ENCODE measurements around the gene POU3F1. TPM values are rescaled to one million over a fixed set of nuclear protein-coding genes. Genes with fewer than 3 reads are reported as not detected.
A peak's percentile ranks its signal among the peaks of the same experiment; 100 is the strongest.

POU3F1 gene
- polyA plus RNA-seq (2011; rRNA removed) (not detected in 2 replicates), polyA minus RNA-seq (2011; rRNA and poly(A)+ RNA removed) (not detected in 2 replicates)

GRCh38 chr1:38046333-38046883 is at the start of gene POU3F1:
POU3F1 (minus strand) TSS chr1:38046793; CDS start chr1:38046743, 50 bp downstream.
- peak within 1 kb of the TSS; percentile 49 for H3K4me3 ChIP-seq (ENCODE audit: low read depth, low read length)
- peaks cover 46% of the 10 kb centered on the region for H3K27me3 ChIP-seq (ENCODE audit: control insufficient read depth, insufficient read depth, low read length)
- no peak for TF ChIP-seq CTCF (IDR thresholded peaks at IDR 0.05; ENCODE audit: insufficient read depth, low read depth, low read length)
- no peaks in the 10 kb centered on the region for H3K36me3 ChIP-seq (ENCODE audit: control insufficient read depth, insufficient read depth, low read length)
- POLR2A ChIA-PET, result no interaction called here
- CTCF ChIA-PET, result interaction anchor here (1.2 kb wide), 1 partner anchor 9 kb away, joined by 3 read pairs; no protein-coding TSS in a partner anchor
- no peak for DNase-seq (ENCODE audit: low read depth)

GRCh38 chr1:38095454-38095931 is 48.9 kb upstream of the POU3F1 start:
- CTCF ChIA-PET, result interaction anchor here (1.1 to 1.5 kb wide), 3 partner anchors 10 to 12 kb away, joined by 3 to 4 read pairs (median 3); no protein-coding TSS in a partner anchor
- POLR2A ChIA-PET, result no interaction called here
- no peaks in the 10 kb centered on the region for H3K36me3 ChIP-seq (ENCODE audit: control insufficient read depth, insufficient read depth, low read length)
- no peak overlapping the region for H3K4me3 ChIP-seq (ENCODE audit: low read depth, low read length)
- no peak for DNase-seq (ENCODE audit: low read depth)
- H3K27me3 ChIP-seq (ENCODE audit: control insufficient read depth, insufficient read depth, low read length), result peaks cover 6% of the 10 kb centered on the region
- TF ChIP-seq CTCF (IDR thresholded peaks at IDR 0.05; ENCODE audit: insufficient read depth, low read depth, low read length), result no peak

DNA sequence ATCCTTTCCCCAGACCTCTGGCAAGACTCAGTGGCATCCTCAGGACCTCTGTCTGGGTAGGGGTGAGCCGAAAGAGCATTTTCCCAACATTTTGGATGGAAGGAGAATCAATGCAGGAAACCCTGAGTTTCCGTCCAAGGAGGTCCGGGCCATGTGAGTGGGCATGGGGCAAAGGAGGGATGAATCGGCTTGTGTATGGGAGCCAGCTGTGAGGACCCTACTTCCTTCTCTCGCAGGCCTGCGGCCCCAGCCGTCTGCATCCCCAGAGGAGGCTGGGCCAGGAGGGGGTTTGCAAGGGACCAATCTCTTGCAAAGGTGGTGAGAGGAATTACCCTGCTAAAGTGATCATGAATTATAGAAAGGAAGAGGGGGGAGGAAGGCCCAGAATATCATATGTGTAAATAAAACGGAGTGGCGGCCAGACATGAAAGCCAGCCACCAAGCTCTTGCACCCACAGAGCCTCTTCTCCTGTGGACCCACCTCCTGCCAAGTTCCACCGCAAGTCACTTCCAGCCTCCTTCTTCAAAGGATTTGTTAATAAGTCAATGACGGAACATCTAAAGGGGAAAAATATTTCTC is 48.2 kb upstream of the POU3F1 start:
- DNase-seq (ENCODE audit: low read depth), result no peak
- Histone ChIP-seq H3K36me3 (ENCODE audit: control insufficient read depth, insufficient read depth, low read length) (no peaks in the 10 kb centered on the region), H3K27me3 (ENCODE audit: control insufficient read depth, insufficient read depth, low read length) (peaks cover 6% of the 10 kb centered on the region), H3K4me3 (ENCODE audit: low read depth, low read length) (no peak overlapping the region)
- POLR2A ChIA-PET, result no interaction called here
- no peak for TF ChIP-seq CTCF (IDR thresholded peaks at IDR 0.05; ENCODE audit: insufficient read depth, low read depth, low read length)
- CTCF ChIA-PET, result interaction anchor here (1.4 to 1.5 kb wide), 2 partner anchors 9 to 12 kb away, joined by 3 to 4 read pairs; no protein-coding TSS in a partner anchor

DNA sequence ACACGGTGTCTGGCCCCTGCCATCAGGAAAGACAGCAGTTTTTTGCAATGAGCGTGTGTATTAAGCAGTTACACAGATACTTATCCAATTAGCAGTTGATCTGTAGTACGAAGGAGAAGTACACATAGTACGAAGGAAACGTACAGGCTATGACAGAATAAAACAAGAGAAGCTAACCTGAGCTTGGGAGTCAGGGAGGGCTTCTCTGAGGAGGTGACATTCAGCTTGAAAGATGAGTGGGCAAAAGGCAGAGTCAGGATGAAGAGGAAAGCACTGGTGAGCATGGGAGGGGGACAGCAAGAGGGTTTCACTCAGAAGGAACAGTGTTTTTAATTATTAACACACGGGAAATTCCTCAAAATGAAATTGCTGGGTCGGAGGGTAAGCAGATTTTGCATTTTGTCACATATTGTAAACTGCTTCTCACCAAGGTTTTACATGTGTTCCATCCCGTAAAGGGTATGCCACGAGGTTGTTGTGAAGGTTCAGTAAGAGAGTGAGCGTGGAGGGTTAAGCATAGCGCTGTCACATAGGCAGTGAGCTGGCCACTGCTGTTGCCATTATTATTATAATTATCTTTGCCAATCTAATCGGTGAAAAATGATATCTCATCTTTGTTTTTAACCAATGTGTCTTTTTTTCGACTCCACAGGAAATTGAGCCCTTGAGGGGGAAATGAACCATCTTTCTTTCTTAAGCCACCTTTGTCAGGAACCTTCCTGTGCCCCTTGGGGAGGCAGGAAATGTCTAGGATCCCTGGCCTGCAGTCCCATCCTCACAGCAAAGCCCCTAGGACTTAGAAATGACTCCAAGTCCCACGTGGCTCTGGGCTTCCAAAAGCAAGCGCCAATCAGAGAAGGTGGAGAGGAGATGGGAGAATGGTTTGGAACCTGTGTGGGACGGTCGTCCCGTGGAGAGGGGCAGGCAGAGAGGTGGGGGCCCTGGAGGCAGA is 47.3 kb upstream of the POU3F1 start:
- CTCF ChIA-PET, result interaction anchor here (1.4 kb wide), 1 partner anchor 11 kb away, joined by 4 read pairs; no protein-coding TSS in a partner anchor
- no peaks in the 10 kb centered on the region for H3K36me3 ChIP-seq (ENCODE audit: control insufficient read depth, insufficient read depth, low read length)
- TF ChIP-seq CTCF (IDR thresholded peaks at IDR 0.05; ENCODE audit: insufficient read depth, low read depth, low read length), result no peak
- no peak overlapping the region for H3K4me3 ChIP-seq (ENCODE audit: low read depth, low read length)
- DNase-seq (ENCODE audit: low read depth), result no peak
- H3K27me3 ChIP-seq (ENCODE audit: control insufficient read depth, insufficient read depth, low read length), result peaks cover 7% of the 10 kb centered on the region
- POLR2A ChIA-PET, result no interaction called here

GRCh38 chr1:38092256-38092655 is 45.7 kb upstream of the POU3F1 start:
- Histone ChIP-seq H3K36me3 (ENCODE audit: control insufficient read depth, insufficient read depth, low read length) (no peaks in the 10 kb centered on the region), H3K27me3 (ENCODE audit: control insufficient read depth, insufficient read depth, low read length) (peaks cover 3% of the 10 kb centered on the region), H3K4me3 (ENCODE audit: low read depth, low read length) (no peak overlapping the region)
- POLR2A ChIA-PET, result no interaction called here
- DNase-seq (ENCODE audit: low read depth), result no peak
- no peak for TF ChIP-seq CTCF (IDR thresholded peaks at IDR 0.05; ENCODE audit: insufficient read depth, low read depth, low read length)
- CTCF ChIA-PET, result no interaction called here

Measured in BJ (cell line).